Retinal pigment epithelial cell (primary cell): ENCODE data around the gene PTPN20.

ENCODE experiments used
- DNase-seq: peaks from one replicate; pipeline ENCODE4 v3.0.0-alpha.2; 2010; ENCODE audit warnings: low read depth
- H3K4me3 ChIP-seq: 2 replicates; pipeline ENCODE4 v1.5.1; 2011; ENCODE audit warnings: mild to moderate bottlenecking, low read length, control low read depth, moderate library complexity
- CTCF ChIP-seq: conservative IDR thresholded peaks from 2 replicates; pipeline ENCODE4 v1.5.1; 2011; ENCODE audit warnings: low read depth, low read length, control low read depth, inconsistent platforms

The PTPN20 gene

GRCh38 chr10:47029181-47030009 lies 118.2 kb downstream of the PTPN20 start:
- TF ChIP-seq CTCF, result no peak

GRCh38 chr10:47030191-47030703 lies 119.0 kb downstream of the PTPN20 start:
- H3K4me3 ChIP-seq, result no peak overlapping the region
- TF ChIP-seq CTCF, result no peak
- no peak for DNase-seq

More at GRCh38 chr10:47029181-47030009, 118.2 kb downstream of the PTPN20 start:
- no peak for DNase-seq
- no peak overlapping the region for H3K4me3 ChIP-seq

- no peak overlapping the region for H3K4me3 ChIP-seq
- TF ChIP-seq CTCF, result no peak
- DNase-seq, result no peak
Measured at GRCh38 chr10:47031211-47031900, 120.1 kb downstream of the PTPN20 start.

GRCh38 chr10:47031901-47032465 lies 120.8 kb downstream of the PTPN20 start:
- DNase-seq, result no peak
- no peak for TF ChIP-seq CTCF
- H3K4me3 ChIP-seq, result no peak overlapping the region

- no peak for DNase-seq
- H3K4me3 ChIP-seq, result no peak overlapping the region
- no peak for TF ChIP-seq CTCF
Measured at GRCh38 chr10:47033081-47033480, 121.9 kb downstream of the PTPN20 start.

- TF ChIP-seq CTCF, result no peak
- no peak for DNase-seq
Measured at GRCh38 chr10:47033541-47034270, 122.5 kb downstream of the PTPN20 start.

More at GRCh38 chr10:47033541-47034270, 122.5 kb downstream of the PTPN20 start:
- no peak overlapping the region for H3K4me3 ChIP-seq
